Pancreas (tissue), 10 donors: Measurements from ENCODE around the gene CHPT1. TPM values are rescaled to one million over a fixed set of nuclear protein-coding genes. Genes with fewer than 3 reads are reported as not detected.
"Not testable (repeated sequence)": the region's sequence is repeated elsewhere in the genome, so short reads cannot be mapped to it uniquely, and the experiment has no call there.

Experiments
- ATAC-seq, 4 donors: fragments of 200-7000 bp; cut with Tn5 transposase; one replicate each; pipeline versions ENCODE4 v1.8.0 to v1.9.1; 2020; ENCODE audit warnings: mild to moderate bottlenecking in 4 of 4, moderate library complexity in 4 of 4
- DNase-seq, 6 donors: peaks; one replicate each; pipeline ENCODE4 v3.0.0-alpha.2; 2020
- FAIRE-seq: peaks from 2 replicates; lab custom pipeline; 2012; peaks lifted over from hg19 to GRCh38; lab: Jason Lieb, UNC
- H3K27ac ChIP-seq, 4 donors: fragments of 200-600 bp; sonication (generic); 1 replicate in 3 of 4; 2 replicates in 1 of 4; pipeline versions ENCODE4 v1.5.0 to v1.8.0; 2020
- H3K27me3 ChIP-seq, 4 donors: fragments of 200-600 bp; one replicate each; pipeline ENCODE4 v1.8.0; 2021
- H3K36me3 ChIP-seq, 3 donors: fragments of 200-600 bp; sonication (generic) in 1 of 3; one replicate each; pipeline versions ENCODE4 v1.5.0 to v1.8.0; 2020 to 2021
- H3K4me1 ChIP-seq, 3 donors: fragments of 200-600 bp; one replicate each; pipeline ENCODE4 v1.8.0; 2021
- H3K4me3 ChIP-seq, 4 donors: fragments of 200-600 bp; sonication (generic) in 2 of 4; one replicate each; pipeline versions ENCODE4 v1.5.0 to v1.8.0; 2020 to 2021
- H3K9me3 ChIP-seq, 4 donors: fragments of 200-600 bp; one replicate each; pipeline ENCODE4 v1.8.0; 2021
- CTCF ChIP-seq, 4 donors: fragments of 200-600 bp; sonication (generic) in 3 of 4; IDR thresholded peaks; one replicate each; pipeline versions ENCODE4 v1.5.0 to v1.8.0; 2021; ENCODE audit warnings: antibody characterized with exemption in 4 of 4
- WGBS, 2 donors: extraction: QIAGEN DNeasy Blood & Tissue Kit; methylation state at CpG; one replicate each; pipeline ENCODE4 v1.1.7; 2013; 5-methylcytosine and 5-hydroxymethylcytosine counted together
- intact Hi-C, 3 donors: fragments of 100-400 bp; cut with DNase I; formaldehyde crosslinking; loops; one replicate each; pipeline versions ENCODE4 v1.11.1 to v1.14.2; 2022
- polyA plus RNA-seq, 2 donors: library from polyadenylated mRNA; stranded (reverse); fragments of 200-250 nt; gene quantifications; one replicate each; pipeline ENCODE4 v1.2.3, GENCODE V29; 2013
- total RNA-seq, 6 donors: library from RNA; stranded (reverse); fragmentation: NEBNext Ultra II Directional in 4 of 6; extraction: Animal tissue kit (Norgen Biotek cat#: 25700) in 4 of 6; gene quantifications; one replicate each; pipeline versions ENCODE4 v1.2.1 to v1.2.4, GENCODE V29; 2021 to 2023
- donor health status: healthy with polysubstance abuse.
- donor health status: DM: no; HTN: no; CAD: no; lungs with moderate emphysema.
- donor health status: DM: no; HTN: no; CAD: no.
- donor health status: control.
- donor health status: control.
- donor health status: Bipolar disorder and iron deficiency.
- donor health status: DM: yes; HTN: yes; CAD: no.
- donor health status: DM: no; HTN: no; CAD: no.
- donor health status: DM: no; HTN: no; CAD: no.
- donor health status: DM: yes; HTN: yes; CAD: no.

CHPT1 gene
- total and polyA plus RNA-seq, 8 donors: 10.3 to 27.3 (median 14.2) TPM

GRCh38 chr12:101722392-101722791, 25.0 kb downstream of the CHPT1 start:
- no peak for TF ChIP-seq CTCF (IDR thresholded peaks at IDR 0.05)
- FAIRE-seq: no peak

GRCh38 chr12:101727098-101727497, 29.7 kb downstream of the CHPT1 start:
- Histone ChIP-seq H3K27me3 (no peaks in the 10 kb centered on the region), H3K4me3 (no peak overlapping the region), H3K9me3 (no peaks in the 10 kb centered on the region), H3K27ac (no peak overlapping the region), H3K4me1 (peaks cover 5 to 9% (median 7%) of the 10 kb centered on the region in 3 donors), H3K36me3 (peaks cover 0 to 21% (median 0%) of the 10 kb centered on the region in 3 donors)
- intact Hi-C loops: no loop called here
- no peak for FAIRE-seq
- TF ChIP-seq CTCF (IDR thresholded peaks at IDR 0.05): no peak
- no peak for DNase-seq
- ATAC-seq: peak in 3 of 4 donors; percentile 15 to 59 (median 43)

More at GRCh38 chr12:101722392-101722791, 25.0 kb downstream of the CHPT1 start:
- Histone ChIP-seq H3K27me3 (no peaks in the 10 kb centered on the region), H3K4me3 (no peak overlapping the region), H3K27ac (no peak overlapping the region), H3K4me1 (peaks cover 5 to 17% (median 9%) of the 10 kb centered on the region in 3 donors), H3K9me3 (no peaks in the 10 kb centered on the region), H3K36me3 (peaks cover 0 to 21% (median 0%) of the 10 kb centered on the region in 3 donors)
- WGBS, 2 donors: 96 to 99% methylated on average over 4 of the region's 4 CpGs
- ATAC-seq: no peak
- intact Hi-C loops: no loop called here
- DNase-seq: no peak

- no peak for FAIRE-seq
- Histone ChIP-seq H3K36me3 (no peaks in the 10 kb centered on the region), H3K27me3 (no peaks in the 10 kb centered on the region), H3K4me1 (peaks cover 5 to 12% (median 9%) of the 10 kb centered on the region in 3 donors), H3K9me3 (no peaks in the 10 kb centered on the region), H3K4me3 (no peak overlapping the region), H3K27ac (no peak overlapping the region)
- no peak for TF ChIP-seq CTCF (IDR thresholded peaks at IDR 0.05)
- intact Hi-C loops: no loop called here
- no peak for DNase-seq
- ATAC-seq: no peak
Observed at GRCh38 chr12:101729842-101730241, 32.4 kb downstream of the CHPT1 start.

GRCh38 chr12:101732318-101732717, 34.9 kb downstream of the CHPT1 start:
- H3K27ac ChIP-seq: no peak overlapping the region
- no peak for ATAC-seq
- TF ChIP-seq CTCF (IDR thresholded peaks at IDR 0.05): no peak
- H3K9me3 ChIP-seq: no peaks in the 10 kb centered on the region
- peaks cover 0 to 5% (median 0%) of the 10 kb centered on the region in 3 donors for H3K4me1 ChIP-seq
- DNase-seq: no peak
- no peaks in the 10 kb centered on the region for H3K27me3 ChIP-seq
- intact Hi-C loops: no loop called here
- H3K4me3 ChIP-seq: no peak overlapping the region
- no peak for FAIRE-seq
- 92 to 94% methylated on average over 1 of the region's 1 CpG for WGBS, 2 donors
- no peaks in the 10 kb centered on the region for H3K36me3 ChIP-seq

- WGBS, 2 donors: 35 to 53% methylated on average over 2 of the region's 2 CpGs
- no peak overlapping the region for H3K4me3 ChIP-seq
- H3K36me3 ChIP-seq: no peaks in the 10 kb centered on the region
- TF ChIP-seq CTCF (IDR thresholded peaks at IDR 0.05): no peak
- H3K27me3 ChIP-seq: no peaks in the 10 kb centered on the region
- FAIRE-seq (no peak), DNase-seq (no peak), ATAC-seq (no peak)
- intact Hi-C loops: no loop called here
- no peaks in the 10 kb centered on the region for H3K9me3 ChIP-seq
- no peak overlapping the region for H3K27ac ChIP-seq
- H3K4me1 ChIP-seq: peaks cover 0 to 5% (median 0%) of the 10 kb centered on the region in 3 donors
Observed at GRCh38 chr12:101733166-101733565, 35.7 kb downstream of the CHPT1 start.

- H3K4me3 ChIP-seq, H3K27me3 ChIP-seq, H3K36me3 ChIP-seq, H3K27ac ChIP-seq, H3K4me1 ChIP-seq, intact Hi-C loops, ATAC-seq, FAIRE-seq, DNase-seq, H3K9me3 ChIP-seq: not testable (repeated sequence)
- 94 to 96% methylated on average over 5 of the region's 5 CpGs for WGBS, 2 donors
Observed at GRCh38 chr12:101734482-101734881, 37.0 kb downstream of the CHPT1 start.
